SK-N-MC (cell line): ENCODE results near the gene TSPAN1.

Experiments used
- EZH2 ChIP-seq: fragments of 200-600 bp; sonication (generic); IDR thresholded peaks from one replicate; pipeline ENCODE4 v1.6.1; 2017; ENCODE audit warnings: antibody characterized with exemption
- POLR2AphosphoS5 ChIP-seq: IDR thresholded peaks from 2 replicates; pipeline ENCODE4 v1.6.1; 2012; ENCODE audit warnings: mild to moderate bottlenecking, low read depth, low read length, borderline replicate concordance

DNA sequence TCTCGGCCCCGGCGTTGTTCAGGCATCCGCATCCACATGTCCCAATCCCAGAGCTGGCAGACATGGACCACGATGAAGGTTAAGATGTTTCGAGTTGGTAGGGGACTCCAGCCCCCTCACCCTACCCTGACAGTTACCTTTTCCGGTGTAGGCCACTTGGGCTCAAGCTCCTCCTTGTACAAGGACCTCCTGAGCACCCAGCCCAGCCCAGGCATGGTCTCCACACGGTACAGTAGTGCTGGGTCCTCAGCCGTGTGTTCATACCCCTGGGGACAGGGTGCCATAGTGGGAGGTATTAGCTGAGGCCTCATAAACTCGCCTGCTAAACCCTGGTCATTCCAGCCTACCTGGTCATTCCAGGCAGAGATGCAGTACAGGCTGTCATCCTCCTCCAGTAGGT lies 17.3 kb downstream of the TSPAN1 start:
- no peak for TF ChIP-seq POLR2AphosphoS5
- TF ChIP-seq EZH2: no peak
